Left lung (tissue), 10 donors: Measurements from ENCODE around the gene ADRA2C. TPM values are rescaled to one million over a fixed set of nuclear protein-coding genes. Genes with fewer than 3 reads are reported as not detected.

Experiments
- ATAC-seq: fragments of 200-7000 bp; cut with Tn5 transposase; one replicate; pipeline ENCODE4 v1.9.1; 2020; ENCODE audit warnings: moderate library complexity
- DNase-seq, 4 donors: peaks; one replicate each; pipeline ENCODE4 v3.0.0-alpha.2; 2013 to 2020
- H3K27ac ChIP-seq, 2 donors: fragments of 200-600 bp; sonication (generic) in 1 of 2; one replicate each; pipeline versions ENCODE4 v1.5.0 to v1.8.0; 2020 to 2021
- H3K27me3 ChIP-seq, 2 donors: fragments of 200-600 bp; sonication (generic) in 1 of 2; one replicate each; pipeline versions ENCODE4 v1.5.0 to v1.8.0; 2020 to 2021
- H3K36me3 ChIP-seq, 2 donors: fragments of 200-600 bp; sonication (generic) in 1 of 2; one replicate each; pipeline versions ENCODE4 v1.5.0 to v1.8.0; 2020 to 2021
- H3K4me1 ChIP-seq, 2 donors: fragments of 200-600 bp; one replicate each; pipeline ENCODE4 v1.8.0; 2021
- H3K4me3 ChIP-seq, 2 donors: fragments of 200-600 bp; sonication (generic) in 1 of 2; one replicate each; pipeline versions ENCODE4 v1.5.0 to v1.8.0; 2020 to 2021; ENCODE audit warnings: mild to moderate bottlenecking in 1 of 2
- H3K9me3 ChIP-seq, 2 donors: fragments of 200-600 bp; sonication (generic) in 1 of 2; one replicate each; pipeline versions ENCODE4 v1.5.0 to v1.8.0; 2020 to 2021
- CTCF ChIP-seq, 2 donors: fragments of 200-600 bp; sonication (generic) in 1 of 2; IDR thresholded peaks; one replicate each; pipeline versions ENCODE4 v1.5.0 to v1.8.0; 2021; ENCODE audit warnings: antibody characterized with exemption in 2 of 2
- intact Hi-C, 2 donors: fragments of 100-400 bp; cut with DNase I; formaldehyde crosslinking; loops; one replicate each; pipeline versions ENCODE4 v1.11.2 to v1.14.2; 2022
- polyA plus RNA-seq, 6 donors: library from polyadenylated mRNA; unstranded; fragments of 120-200 nt; gene quantifications; one replicate each; pipeline ENCODE4 v1.2.1, GENCODE V29; 2013; ENCODE audit not compliant: insufficient read length in 6 of 6
- total RNA-seq, 2 donors: library from RNA; stranded (reverse); fragmentation: NEBNext Ultra II Directional; extraction: Animal tissue kit (Norgen Biotek cat#: 25700); gene quantifications; one replicate each; pipeline ENCODE4 v1.2.1, GENCODE V29; 2021
- donor health status: DM: no; HTN: yes; CAD: no.
- donor health status: DM: no; HTN: no; CAD: no.

Gene ADRA2C
- total and polyA plus RNA-seq, 8 donors, result 0.63 to 3.2 (median 0.85) TPM

DNA sequence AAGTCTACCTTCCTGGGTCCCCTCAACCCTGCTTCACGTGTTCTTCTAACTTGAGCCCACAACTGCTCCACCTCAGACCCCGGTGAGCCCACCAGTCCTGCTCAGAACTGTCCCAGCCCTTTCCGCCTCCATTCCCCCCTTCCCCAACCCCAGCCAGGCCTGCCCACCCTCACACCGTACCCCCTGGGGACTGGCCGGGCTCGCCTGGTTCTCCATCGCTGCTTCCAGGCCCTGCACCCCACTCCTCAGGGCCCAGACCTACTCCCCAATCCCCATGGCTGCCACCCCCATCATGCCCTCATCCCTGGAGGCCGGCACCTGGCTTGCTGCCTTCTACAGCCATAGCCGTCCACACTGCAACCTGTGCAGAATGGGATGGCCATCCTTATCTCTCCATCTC is 23.4 kb downstream of the ADRA2C start:
- Histone ChIP-seq H3K4me1 (no peaks in the 10 kb centered on the region), H3K4me3 (no peak overlapping the region), H3K27me3 (peaks cover 0 to 38% of the 10 kb centered on the region in 2 donors), H3K27ac (no peak overlapping the region), H3K36me3 (no peaks in the 10 kb centered on the region), H3K9me3 (no peaks in the 10 kb centered on the region)
- no peak for TF ChIP-seq CTCF (IDR thresholded peaks at IDR 0.05)
- DNase-seq (peak in 1 of 4 donors; percentile 55), ATAC-seq (no peak)
- intact Hi-C loops, result no loop called here

- no peak for TF ChIP-seq CTCF (IDR thresholded peaks at IDR 0.05)
- H3K4me1 ChIP-seq, result no peaks in the 10 kb centered on the region
- intact Hi-C loops, result no loop called here
- H3K36me3 ChIP-seq, result no peaks in the 10 kb centered on the region
- H3K27me3 ChIP-seq, result peaks cover 0 to 33% of the 10 kb centered on the region in 2 donors
- H3K27ac ChIP-seq, result no peak overlapping the region
- no peak for ATAC-seq
- H3K9me3 ChIP-seq, result peaks cover 0 to 4% of the 10 kb centered on the region in 2 donors
- DNase-seq, result peak in 1 of 4 donors; percentile 61
- H3K4me3 ChIP-seq, result no peak overlapping the region
Measured at GRCh38 chr4:3790006-3790561, 23.9 kb downstream of the ADRA2C start.

DNA sequence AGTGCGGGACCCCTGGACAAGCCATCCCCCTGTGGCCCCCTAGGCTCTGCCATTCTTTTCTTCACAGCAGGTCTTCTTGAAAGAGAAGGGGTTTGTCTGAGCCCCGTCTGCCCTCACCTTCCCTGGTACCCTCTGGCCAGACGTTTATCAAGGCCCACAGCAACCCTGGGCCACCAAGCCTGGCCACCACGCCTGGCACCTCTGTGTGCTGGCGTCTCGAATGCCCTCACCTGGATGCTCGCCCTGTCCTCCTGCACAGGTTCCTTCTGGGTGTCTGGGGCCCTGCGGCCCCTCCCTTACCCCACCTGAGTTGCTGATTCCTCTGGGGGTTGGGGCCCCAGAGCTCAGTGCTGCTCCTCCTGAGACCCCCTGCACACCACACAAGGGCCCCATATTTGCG is 25.1 kb downstream of the ADRA2C start:
- TF ChIP-seq CTCF (IDR thresholded peaks at IDR 0.05), result no peak
- H3K9me3 ChIP-seq, result peaks cover 0 to 16% of the 10 kb centered on the region in 2 donors
- H3K27ac ChIP-seq, result no peak overlapping the region
- no peaks in the 10 kb centered on the region for H3K4me1 ChIP-seq
- no peak overlapping the region for H3K4me3 ChIP-seq
- peak in 1 of 4 donors; percentile 45 for DNase-seq
- H3K36me3 ChIP-seq, result no peaks in the 10 kb centered on the region
- intact Hi-C loops, result no loop called here
- no peak for ATAC-seq
- peaks cover 0 to 33% of the 10 kb centered on the region in 2 donors for H3K27me3 ChIP-seq

DNA sequence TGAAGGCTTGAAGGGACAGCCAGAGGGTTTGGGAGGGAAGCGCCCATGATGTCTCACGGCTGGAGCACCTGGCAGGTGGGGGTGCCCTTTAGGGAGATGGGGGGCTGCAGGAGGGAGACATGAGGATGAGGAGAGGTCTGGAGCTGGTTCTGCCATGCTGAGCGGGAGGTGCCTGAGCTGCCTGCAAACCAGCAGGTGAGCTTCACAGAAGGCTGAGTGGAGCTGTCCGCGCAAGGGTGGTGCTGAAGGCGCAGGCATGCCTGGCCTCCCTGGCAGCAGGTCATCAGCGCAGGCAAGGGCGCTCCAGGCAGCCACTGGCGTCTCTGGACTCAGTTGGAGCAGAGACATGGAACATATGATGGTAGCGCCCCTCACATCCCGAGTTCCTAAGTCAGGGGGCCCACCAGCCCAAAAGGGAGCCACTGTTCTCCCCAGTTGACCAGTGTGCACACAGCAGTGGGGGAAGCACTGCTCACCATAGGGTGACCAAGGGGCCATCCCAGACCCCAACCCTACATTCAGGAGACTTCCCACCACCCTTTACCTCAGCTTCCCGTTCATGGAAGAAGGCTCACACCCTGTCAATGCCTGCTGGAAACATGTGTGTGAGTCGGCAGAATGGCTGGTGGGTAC is 25.8 kb downstream of the ADRA2C start:
- no peaks in the 10 kb centered on the region for H3K36me3 ChIP-seq
- no peak overlapping the region for H3K27ac ChIP-seq
- DNase-seq (peak in 3 of 4 donors; percentile 30 to 70 (median 61)), ATAC-seq (peak; percentile 86)
- H3K9me3 ChIP-seq, result peaks cover 0 to 16% of the 10 kb centered on the region in 2 donors
- H3K4me1 ChIP-seq, result no peaks in the 10 kb centered on the region
- peaks cover 0 to 33% of the 10 kb centered on the region in 2 donors for H3K27me3 ChIP-seq
- intact Hi-C loops, result no loop called here
- no peak overlapping the region for H3K4me3 ChIP-seq
- no peak for TF ChIP-seq CTCF (IDR thresholded peaks at IDR 0.05)

- no peaks in the 10 kb centered on the region for H3K4me1 ChIP-seq
- no peak for ATAC-seq
Measured at GRCh38 chr4:3792813-3793212, 26.6 kb downstream of the ADRA2C start.

More at GRCh38 chr4:3792813-3793212, 26.6 kb downstream of the ADRA2C start:
- Histone ChIP-seq H3K27ac (no peak overlapping the region), H3K4me3 (no peak overlapping the region), H3K9me3 (peaks cover 0 to 16% of the 10 kb centered on the region in 2 donors), H3K36me3 (no peaks in the 10 kb centered on the region), H3K27me3 (peaks cover 0 to 33% of the 10 kb centered on the region in 2 donors)
- intact Hi-C loops, result no loop called here
- no peak for DNase-seq
- no peak for TF ChIP-seq CTCF (IDR thresholded peaks at IDR 0.05)
